Measurements from ENCODE around the gene TMEM141.
"Not testable (repeated sequence)": the region's sequence is repeated elsewhere in the genome, so short reads cannot be mapped to it uniquely, and the experiment has no call there.

Gene TMEM141

GRCh38 chr9:136840140-136840876, 49.2 kb downstream of the TMEM141 start:
- no peak for DNase-seq (ENCODE audit: extremely low spot score)
- TF ChIP-seq CTBP1 (IDR thresholded peaks at IDR 0.05; ENCODE audit: borderline replicate concordance) (no peak), PKNOX1 (IDR thresholded peaks at IDR 0.05) (no peak), TARDBP (IDR thresholded peaks at IDR 0.05) (no peak), BHLHE40 (IDR thresholded peaks at IDR 0.05; ENCODE audit: borderline replicate concordance) (no peak), ZNF384 (IDR thresholded peaks at IDR 0.05) (no peak), NFRKB (IDR thresholded peaks at IDR 0.05) (no peak), HDGF (IDR thresholded peaks at IDR 0.05; ENCODE audit: borderline replicate concordance) (no peak), SP1 (IDR thresholded peaks at IDR 0.05) (no peak)
- POLR2A ChIA-PET = interaction anchor here (1.8 kb wide), 1 partner anchor 18 kb away, joined by 4 read pairs; no protein-coding TSS in a partner anchor
- CTCF ChIA-PET = no interaction called here

GRCh38 chr9:136840877-136841645, 49.9 kb downstream of the TMEM141 start:
- ChIA-PET POLR2A (interaction anchor here (1.8 kb wide), 1 partner anchor 19 kb away, joined by 4 read pairs; no protein-coding TSS in a partner anchor), CTCF (interaction anchor here (0.6 to 1.9 kb wide), 2 partner anchors 16 to 188 kb away, joined by 3 to 6 read pairs; partner anchors contain the start of gene ABCA2)
- TF ChIP-seq PKNOX1 (IDR thresholded peaks at IDR 0.05) = no peak
- TF ChIP-seq FOXM1 (IDR thresholded peaks at IDR 0.05; ENCODE audit: borderline replicate concordance) = no peak
- no peak for TF ChIP-seq SUZ12 (IDR thresholded peaks at IDR 0.05)
- TF ChIP-seq ZNF384 (IDR thresholded peaks at IDR 0.05) = no peak
- TF ChIP-seq NFRKB (IDR thresholded peaks at IDR 0.05) = no peak
- no peak for TF ChIP-seq L3MBTL2 (conservative IDR thresholded peaks at IDR 0.05)
- no peak for TF ChIP-seq BHLHE40 (IDR thresholded peaks at IDR 0.05; ENCODE audit: borderline replicate concordance)
- no peak for TF ChIP-seq TARDBP (IDR thresholded peaks at IDR 0.05)
- no peak for TF ChIP-seq ARNT (IDR thresholded peaks at IDR 0.05)
- TF ChIP-seq CTBP1 (IDR thresholded peaks at IDR 0.05; ENCODE audit: borderline replicate concordance) = no peak
- TF ChIP-seq HDGF (IDR thresholded peaks at IDR 0.05; ENCODE audit: borderline replicate concordance) = no peak
- TF ChIP-seq FOXA1 (IDR thresholded peaks at IDR 0.05) = no peak
- TF ChIP-seq SP1 (IDR thresholded peaks at IDR 0.05) = no peak
- no peak for TF ChIP-seq ELF4 (IDR thresholded peaks at IDR 0.05)
- TF ChIP-seq FOXK2 (IDR thresholded peaks at IDR 0.05) = no peak
- no peak for TF ChIP-seq LEF1 (IDR thresholded peaks at IDR 0.05; ENCODE audit: borderline replicate concordance)
- no peak for DNase-seq (ENCODE audit: extremely low spot score)

- POLR2A ChIA-PET = interaction anchor here (0.8 to 2.0 kb wide), 2 partner anchors 16 to 34 kb away, joined by 4 to 8 read pairs; partner anchors contain the start of gene RABL6
- CTCF ChIA-PET = interaction anchor here (0.5 to 1.9 kb wide), 7 partner anchors 12 to 187 kb away, joined by 3 to 8 read pairs (median 4); partner anchors contain the start of gene ABCA2
- not testable (repeated sequence) for DNase-seq (ENCODE audit: extremely low spot score)
Observed at GRCh38 chr9:136841646-136842379, 50.7 kb downstream of the TMEM141 start.

GRCh38 chr9:136842380-136842948, 51.3 kb downstream of the TMEM141 start, which contains the start of gene AJM1:
Gene AJM1 (plus strand): TSS chr9:136842478. CDS start chr9:136844415, 1,937 bp downstream.
- CTCF ChIA-PET = interaction anchor here (0.5 to 1.9 kb wide), 10 partner anchors 10 to 193 kb away, joined by 3 to 8 read pairs (median 4); partner anchors contain the start of gene ABCA2
- DNase-seq (ENCODE audit: extremely low spot score) = peak; percentile 74
- POLR2A ChIA-PET = interaction anchor here (0.8 to 2.0 kb wide), 2 partner anchors 17 to 35 kb away, joined by 4 to 8 read pairs; partner anchors contain the start of gene RABL6
